Measurements from ENCODE around the gene MECP2. TPM values are rescaled to one million over a fixed set of nuclear protein-coding genes. Genes with fewer than 3 reads are reported as not detected.
A peak's percentile ranks its signal among the peaks of the same experiment; 100 is the strongest.
"Not testable (repeated sequence)": the region's sequence is repeated elsewhere in the genome, so short reads cannot be mapped to it uniquely, and the experiment has no call there.

The MECP2 gene
- 53.4 and 59.4 TPM in 2 replicates for total RNA-seq

DNA sequence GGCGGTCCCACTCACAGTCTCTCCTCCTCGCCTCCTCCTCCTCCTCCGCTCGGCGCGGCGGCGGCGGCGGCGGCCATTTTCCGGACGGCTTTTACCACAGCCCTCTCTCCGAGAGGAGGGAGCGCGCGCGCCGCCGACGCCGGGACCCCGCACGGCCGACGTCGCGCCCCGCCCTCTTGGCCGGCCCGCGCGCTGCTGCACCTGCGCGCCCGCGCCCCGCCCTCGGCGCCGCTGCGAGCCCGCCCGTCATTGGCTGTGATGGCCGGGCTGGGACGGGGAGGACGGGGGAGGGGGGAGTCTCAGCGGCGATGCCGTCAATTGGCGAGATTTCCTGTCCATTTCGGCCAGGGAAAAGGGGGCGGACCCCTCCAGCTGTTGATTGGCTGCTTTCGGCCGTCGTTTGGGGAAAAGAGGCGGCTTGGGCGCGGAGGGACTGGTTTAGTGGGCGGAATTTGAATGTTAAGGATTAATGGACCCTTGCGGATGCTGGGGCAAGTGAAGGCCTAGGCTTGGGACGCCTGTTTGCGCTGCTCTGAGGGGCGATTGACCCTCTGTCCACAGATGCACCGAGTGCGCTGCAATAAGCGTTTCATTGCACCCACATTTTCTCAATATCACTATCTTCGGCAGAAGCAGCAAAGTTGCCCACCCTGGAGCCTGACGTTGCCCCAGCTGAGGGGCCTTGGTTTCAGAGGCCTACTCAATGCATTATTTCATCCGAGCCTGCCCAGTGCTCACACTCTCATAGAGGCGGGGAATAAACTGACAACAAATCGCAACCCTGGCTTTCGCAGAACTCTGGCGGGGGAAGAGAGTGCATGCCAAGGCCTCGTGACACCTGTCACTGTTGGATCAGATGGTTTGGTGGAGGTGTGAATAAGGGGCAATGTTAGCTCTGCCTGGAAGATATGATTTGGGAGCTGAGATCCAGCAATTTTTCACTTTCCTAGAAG, at the start of gene MECP2:
TSS of gene MECP2 (minus strand) at position 129 of the 953 bp plus-strand sequence.
- H3K4me1 Mint-ChIP-seq (ENCODE audit: low read depth), result peaks cover 54% of the 10 kb centered on the region
- peaks cover 10% of the 10 kb centered on the region for H3K36me3 Mint-ChIP-seq (ENCODE audit: low read depth)
- H3K4me3 Mint-ChIP-seq, result peak within 1 kb of the TSS; percentile 97
- intact Hi-C loops (cut with micrococcal nuclease), result loop anchor here (1.0 to 5.0 kb wide), 4 partner anchors 126 to 929 kb away; partner anchors contain the start of genes FUNDC2, SLC10A3, TAFAZZIN and TMEM187
- H3K27me3 Mint-ChIP-seq (ENCODE audit: insufficient read depth), result no peaks in the 10 kb centered on the region
- H3K27ac Mint-ChIP-seq, result peak within 1 kb of the TSS; percentile 99
- peak; percentile 84 for DNase-seq (ENCODE audit: low spot score)
- H3K9me3 Mint-ChIP-seq, result no peaks in the 10 kb centered on the region

DNA sequence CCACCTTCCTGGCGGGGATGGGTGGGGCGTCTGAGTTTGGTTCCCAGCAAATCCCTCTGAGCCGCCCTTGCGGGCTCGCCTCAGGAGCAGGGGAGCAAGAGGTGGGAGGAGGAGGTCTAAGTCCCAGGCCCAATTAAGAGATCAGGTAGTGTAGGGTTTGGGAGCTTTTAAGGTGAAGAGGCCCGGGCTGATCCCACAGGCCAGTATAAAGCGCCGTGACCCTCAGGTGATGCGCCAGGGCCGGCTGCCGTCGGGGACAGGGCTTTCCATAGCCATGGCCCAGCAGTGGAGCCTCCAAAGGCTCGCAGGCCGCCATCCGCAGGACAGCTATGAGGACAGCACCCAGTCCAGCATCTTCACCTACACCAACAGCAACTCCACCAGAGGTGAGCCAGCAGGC, 46.5 kb upstream of the MECP2 start, which contains the start of gene OPN1LW:
TSS of gene OPN1LW (plus strand) at position 234 of the 400 bp plus-strand sequence. CDS start at position 275, 41 bp downstream.
- H3K4me3 Mint-ChIP-seq; H3K27ac Mint-ChIP-seq; H3K4me1 Mint-ChIP-seq (ENCODE audit: low read depth): not testable (repeated sequence)

DNA sequence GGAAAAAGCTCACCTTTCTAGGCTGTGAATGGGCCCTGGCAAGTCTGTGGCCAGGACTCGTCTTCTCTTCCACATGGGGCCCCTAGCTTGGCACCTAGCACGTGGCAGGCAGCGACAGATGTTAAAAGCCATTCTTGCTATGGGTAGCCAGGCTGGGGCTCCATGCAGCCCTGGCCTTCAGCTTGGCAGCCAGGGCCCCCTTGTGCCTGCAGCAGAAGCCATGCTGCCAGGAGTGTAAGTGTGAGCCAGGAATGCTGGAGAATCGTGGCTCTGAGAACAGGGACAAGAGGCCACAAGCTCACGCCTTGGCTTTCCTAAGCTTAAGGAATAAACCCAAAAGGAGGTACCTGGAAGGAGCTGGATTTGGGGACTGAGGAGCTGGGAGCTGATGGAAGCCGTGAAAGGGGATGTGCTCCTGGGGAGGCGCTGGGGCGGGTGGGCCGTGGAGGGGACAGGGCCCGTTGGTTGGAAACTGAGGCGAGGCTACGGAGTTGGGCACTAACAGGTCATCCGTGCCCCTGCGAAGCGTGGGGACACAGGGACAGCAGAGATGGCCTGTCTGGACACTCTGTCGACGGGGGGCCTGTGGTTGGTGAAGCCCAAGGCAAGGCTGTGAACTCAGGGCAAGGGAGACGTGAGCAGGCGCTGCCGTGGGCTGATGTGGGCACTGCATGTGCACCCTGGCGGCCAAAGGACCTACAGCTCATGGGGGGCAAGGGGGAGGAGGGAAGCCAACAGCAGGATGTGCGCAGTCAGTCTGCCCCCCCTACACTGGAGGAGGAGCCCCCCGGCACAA, 45.6 kb upstream of the MECP2 start:
- intact Hi-C loops (cut with micrococcal nuclease), result no loop called here
- H3K27ac Mint-ChIP-seq, result no peak overlapping the region
- no peaks in the 10 kb centered on the region for H3K4me1 Mint-ChIP-seq (ENCODE audit: low read depth)
- H3K27me3 Mint-ChIP-seq (ENCODE audit: insufficient read depth), result peaks cover 2% of the 10 kb centered on the region
- H3K4me3 Mint-ChIP-seq, result no peak overlapping the region
- no peak for DNase-seq (ENCODE audit: low spot score)
- no peaks in the 10 kb centered on the region for H3K9me3 Mint-ChIP-seq
- no peaks in the 10 kb centered on the region for H3K36me3 Mint-ChIP-seq (ENCODE audit: low read depth)

More for the DNA sequence above, 46.5 kb upstream of the MECP2 start, which contains the start of gene OPN1LW:
- DNase-seq (ENCODE audit: low spot score); H3K27me3 Mint-ChIP-seq (ENCODE audit: insufficient read depth); intact Hi-C loops (cut with micrococcal nuclease); H3K36me3 Mint-ChIP-seq (ENCODE audit: low read depth); H3K9me3 Mint-ChIP-seq: not testable (repeated sequence)

DNA sequence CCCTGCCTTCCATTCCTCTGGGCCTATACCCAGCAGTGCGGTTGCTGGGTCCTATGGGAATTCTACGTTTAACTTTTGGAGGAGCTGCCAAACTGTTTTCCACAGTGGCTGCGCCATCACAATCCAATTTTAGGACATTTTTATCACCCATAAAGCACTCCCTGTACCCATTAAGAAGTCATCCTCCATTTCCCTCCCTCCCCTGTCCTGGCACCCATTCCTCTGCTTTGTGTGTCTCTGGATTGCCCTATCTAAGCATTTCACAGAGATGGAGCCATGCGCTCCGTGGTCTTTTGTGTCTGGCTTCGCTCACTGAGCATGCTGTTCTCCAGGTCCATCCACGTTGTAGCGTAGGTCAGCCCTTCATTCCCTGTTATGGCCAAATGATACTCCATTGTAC, 44.9 kb upstream of the MECP2 start:
- no peak for DNase-seq (ENCODE audit: low spot score)
- Mint-ChIP-seq H3K36me3 (ENCODE audit: low read depth) (no peaks in the 10 kb centered on the region), H3K4me1 (ENCODE audit: low read depth) (no peaks in the 10 kb centered on the region), H3K27me3 (ENCODE audit: insufficient read depth) (peaks cover 2% of the 10 kb centered on the region), H3K27ac (no peak overlapping the region), H3K9me3 (no peaks in the 10 kb centered on the region), H3K4me3 (no peak overlapping the region)
- intact Hi-C loops (cut with micrococcal nuclease), result no loop called here

DNA sequence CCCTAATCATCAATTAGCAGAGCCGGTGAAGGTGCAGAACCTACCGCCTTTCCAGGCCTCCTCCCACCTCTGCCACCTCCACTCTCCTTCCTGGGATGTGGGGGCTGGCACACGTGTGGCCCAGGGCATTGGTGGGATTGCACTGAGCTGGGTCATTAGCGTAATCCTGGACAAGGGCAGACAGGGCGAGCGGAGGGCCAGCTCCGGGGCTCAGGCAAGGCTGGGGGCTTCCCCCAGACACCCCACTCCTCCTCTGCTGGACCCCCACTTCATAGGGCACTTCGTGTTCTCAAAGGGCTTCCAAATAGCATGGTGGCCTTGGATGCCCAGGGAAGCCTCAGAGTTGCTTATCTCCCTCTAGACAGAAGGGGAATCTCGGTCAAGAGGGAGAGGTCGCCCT, 43.2 kb upstream of the MECP2 start:
- H3K27ac Mint-ChIP-seq, result no peak overlapping the region
- peaks cover 2% of the 10 kb centered on the region for H3K27me3 Mint-ChIP-seq (ENCODE audit: insufficient read depth)
- no peak for DNase-seq (ENCODE audit: low spot score)
- intact Hi-C loops (cut with micrococcal nuclease), result no loop called here
- H3K36me3 Mint-ChIP-seq (ENCODE audit: low read depth), result no peaks in the 10 kb centered on the region
- H3K4me3 Mint-ChIP-seq, result no peak overlapping the region
- H3K4me1 Mint-ChIP-seq (ENCODE audit: low read depth), result peaks cover 8% of the 10 kb centered on the region
- H3K9me3 Mint-ChIP-seq, result no peaks in the 10 kb centered on the region

DNA sequence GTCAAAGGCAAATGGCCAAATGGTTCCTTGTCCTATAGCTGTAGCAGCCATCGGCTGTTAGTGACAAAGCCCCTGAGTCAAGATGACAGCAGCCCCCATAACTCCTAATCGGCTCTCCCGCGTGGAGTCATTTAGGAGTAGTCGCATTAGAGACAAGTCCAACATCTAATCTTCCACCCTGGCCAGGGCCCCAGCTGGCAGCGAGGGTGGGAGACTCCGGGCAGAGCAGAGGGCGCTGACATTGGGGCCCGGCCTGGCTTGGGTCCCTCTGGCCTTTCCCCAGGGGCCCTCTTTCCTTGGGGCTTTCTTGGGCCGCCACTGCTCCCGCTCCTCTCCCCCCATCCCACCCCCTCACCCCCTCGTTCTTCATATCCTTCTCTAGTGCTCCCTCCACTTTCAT, 42.7 kb upstream of the MECP2 start:
- Mint-ChIP-seq H3K27me3 (ENCODE audit: insufficient read depth) (peaks cover 2% of the 10 kb centered on the region), H3K9me3 (no peaks in the 10 kb centered on the region), H3K4me3 (no peak overlapping the region), H3K36me3 (ENCODE audit: low read depth) (no peaks in the 10 kb centered on the region), H3K4me1 (ENCODE audit: low read depth) (peaks cover 12% of the 10 kb centered on the region), H3K27ac (no peak overlapping the region)
- intact Hi-C loops (cut with micrococcal nuclease), result no loop called here
- DNase-seq (ENCODE audit: low spot score), result no peak

DNA sequence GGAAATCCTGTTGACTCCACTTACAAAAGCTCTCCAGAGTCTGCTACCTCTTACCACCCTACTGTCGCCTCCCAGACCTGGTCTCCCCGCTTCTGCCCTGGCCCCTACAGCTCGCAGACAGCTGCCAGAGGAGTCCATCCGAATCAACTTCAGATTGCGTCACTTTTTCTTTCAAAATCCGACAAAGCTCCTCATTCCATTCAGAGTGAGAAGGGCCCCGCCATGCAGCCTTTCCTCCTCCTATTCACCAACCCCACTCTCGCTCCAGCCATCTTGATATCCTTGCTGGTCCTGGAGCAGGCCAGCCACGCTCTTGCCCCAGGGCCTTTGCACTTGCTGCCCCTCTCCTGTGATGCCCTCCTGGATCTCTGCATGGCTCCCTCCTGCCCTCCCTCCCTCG, 41.3 kb upstream of the MECP2 start:
- no peak overlapping the region for H3K4me3 Mint-ChIP-seq
- no peak for DNase-seq (ENCODE audit: low spot score)
- intact Hi-C loops (cut with micrococcal nuclease), result no loop called here
- peaks cover 12% of the 10 kb centered on the region for H3K4me1 Mint-ChIP-seq (ENCODE audit: low read depth)
- H3K27me3 Mint-ChIP-seq (ENCODE audit: insufficient read depth), result peaks cover 2% of the 10 kb centered on the region
- no peak overlapping the region for H3K27ac Mint-ChIP-seq
- no peaks in the 10 kb centered on the region for H3K9me3 Mint-ChIP-seq
- H3K36me3 Mint-ChIP-seq (ENCODE audit: low read depth), result no peaks in the 10 kb centered on the region

DNA sequence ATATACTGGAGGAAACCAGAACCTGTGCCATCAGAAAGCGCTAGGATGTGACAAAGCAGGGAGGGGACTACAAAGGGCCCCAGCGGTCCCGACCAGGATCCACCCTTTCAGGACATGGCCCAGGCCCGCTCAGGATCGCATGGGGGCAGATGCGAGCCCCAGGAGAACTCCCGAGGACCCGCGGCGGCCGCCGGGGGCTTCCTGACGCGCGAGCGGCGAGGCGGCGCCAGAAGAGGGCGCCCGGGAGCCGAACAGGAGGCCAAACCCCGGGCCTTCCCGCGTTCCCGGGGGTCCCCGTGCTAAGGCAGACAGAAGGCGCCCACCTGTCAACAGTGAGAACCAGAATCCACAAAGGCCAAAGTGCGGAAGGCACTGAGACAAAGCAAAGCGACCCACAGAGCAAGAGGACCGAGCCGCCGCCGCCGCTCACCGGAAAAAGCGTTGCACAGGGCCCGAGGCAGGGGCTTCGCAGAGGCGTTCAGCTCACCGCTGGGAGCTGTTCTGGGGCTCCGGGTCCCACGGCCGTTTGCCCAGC, 39.2 kb upstream of the MECP2 start:
- no peaks in the 10 kb centered on the region for H3K36me3 Mint-ChIP-seq (ENCODE audit: low read depth)

DNA sequence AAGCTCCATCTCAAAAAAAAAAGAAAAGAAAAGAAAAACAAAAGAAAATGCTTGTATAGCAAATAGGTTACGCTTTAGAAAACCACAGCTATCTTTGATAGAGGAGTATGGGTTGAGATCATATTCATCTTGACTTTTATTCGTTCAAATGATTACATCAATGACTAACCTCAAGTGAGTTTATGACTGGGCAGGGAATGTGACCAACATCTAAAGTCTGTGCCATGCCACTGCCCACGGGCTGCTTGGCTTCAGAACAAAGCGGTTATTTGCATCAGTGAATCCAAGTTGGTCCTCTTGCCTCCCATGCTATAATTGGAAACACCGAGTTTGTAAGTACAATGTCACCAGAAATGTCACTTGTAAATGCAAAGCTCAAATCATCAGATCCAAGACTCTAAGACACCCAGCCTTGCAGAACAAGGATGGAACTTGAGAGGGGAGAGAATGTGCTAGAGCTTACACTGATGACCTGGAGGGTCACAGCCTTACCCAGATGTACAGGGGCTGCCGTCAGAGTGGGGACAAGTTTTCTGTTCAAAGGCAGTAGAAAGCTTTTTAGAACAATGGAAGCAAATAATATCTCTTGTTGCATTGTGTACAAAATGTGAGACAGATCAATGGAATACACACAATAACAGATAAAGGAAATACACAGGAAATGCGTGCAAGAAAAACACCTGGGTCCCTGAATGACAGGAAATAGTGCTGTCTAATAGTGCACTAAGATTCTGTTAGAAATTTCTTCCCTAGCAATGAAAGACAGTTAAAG, 38.1 kb upstream of the MECP2 start:
- peaks cover 2% of the 10 kb centered on the region for H3K27me3 Mint-ChIP-seq (ENCODE audit: insufficient read depth)
- peak overlapping the region; percentile 64 for H3K4me3 Mint-ChIP-seq
- no peaks in the 10 kb centered on the region for H3K9me3 Mint-ChIP-seq
- no peak for DNase-seq (ENCODE audit: low spot score)
- intact Hi-C loops (cut with micrococcal nuclease), result no loop called here
- H3K36me3 Mint-ChIP-seq (ENCODE audit: low read depth), result no peaks in the 10 kb centered on the region
- peak overlapping the region; percentile 79 for H3K27ac Mint-ChIP-seq
- H3K4me1 Mint-ChIP-seq (ENCODE audit: low read depth), result peaks cover 12% of the 10 kb centered on the region

More for the DNA sequence above, 39.2 kb upstream of the MECP2 start:
- no peaks in the 10 kb centered on the region for H3K9me3 Mint-ChIP-seq
- peaks cover 2% of the 10 kb centered on the region for H3K27me3 Mint-ChIP-seq (ENCODE audit: insufficient read depth)
- peak overlapping the region; percentile 68 for H3K4me3 Mint-ChIP-seq
- H3K4me1 Mint-ChIP-seq (ENCODE audit: low read depth), result peaks cover 12% of the 10 kb centered on the region
- intact Hi-C loops (cut with micrococcal nuclease), result no loop called here
- H3K27ac Mint-ChIP-seq, result peak overlapping the region; percentile 79
- peak; percentile 51 for DNase-seq (ENCODE audit: low spot score)

DNA sequence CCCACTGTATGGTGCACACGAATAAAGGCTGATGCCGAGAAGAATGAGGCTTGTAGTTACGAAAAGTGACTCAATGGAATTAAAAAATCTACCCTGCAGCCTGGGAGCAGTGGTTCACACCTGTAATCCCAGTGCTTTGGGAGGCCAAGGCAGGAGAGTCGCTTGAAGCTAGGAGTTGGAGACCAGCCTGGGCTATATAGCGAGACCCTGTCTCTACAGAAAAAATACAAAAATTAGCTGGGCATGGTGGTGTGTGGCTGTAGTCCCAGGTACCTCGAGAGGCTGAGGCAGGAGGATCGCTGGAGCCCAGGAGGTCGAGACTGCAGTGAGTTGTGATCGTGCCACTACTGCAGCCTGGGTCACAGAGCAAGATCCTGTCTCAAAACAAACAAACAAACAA, 34.8 kb upstream of the MECP2 start:
- Mint-ChIP-seq H3K9me3 (no peaks in the 10 kb centered on the region), H3K36me3 (ENCODE audit: low read depth) (no peaks in the 10 kb centered on the region), H3K27me3 (ENCODE audit: insufficient read depth) (no peaks in the 10 kb centered on the region), H3K4me1 (ENCODE audit: low read depth) (peaks cover 12% of the 10 kb centered on the region), H3K4me3 (no peak overlapping the region), H3K27ac (no peak overlapping the region)
- intact Hi-C loops (cut with micrococcal nuclease), result no loop called here
- no peak for DNase-seq (ENCODE audit: low spot score)

DNA sequence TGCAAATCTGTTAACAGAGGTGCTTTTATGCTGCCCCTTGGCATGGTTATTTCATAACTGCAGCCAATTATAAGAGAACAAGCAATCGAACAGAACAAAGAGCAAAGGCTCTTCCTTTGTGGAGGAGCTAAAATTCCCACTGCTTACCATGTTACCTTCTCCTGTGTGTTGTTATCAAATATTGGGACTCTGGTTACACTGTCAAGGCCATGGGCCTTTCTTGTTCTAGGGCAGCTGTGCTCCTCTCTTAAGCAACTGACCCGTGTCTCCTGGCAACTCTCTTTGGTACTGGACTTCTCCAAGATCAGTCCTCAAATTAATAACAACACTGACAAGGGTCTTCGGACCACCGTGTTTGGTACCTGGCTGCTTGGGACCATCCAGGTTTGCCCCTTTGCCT, 34.4 kb upstream of the MECP2 start:
- no peak for DNase-seq (ENCODE audit: low spot score)
- intact Hi-C loops (cut with micrococcal nuclease), result no loop called here
- Mint-ChIP-seq H3K9me3 (no peaks in the 10 kb centered on the region), H3K4me1 (ENCODE audit: low read depth) (peaks cover 12% of the 10 kb centered on the region), H3K36me3 (ENCODE audit: low read depth) (no peaks in the 10 kb centered on the region), H3K27me3 (ENCODE audit: insufficient read depth) (no peaks in the 10 kb centered on the region), H3K4me3 (no peak overlapping the region), H3K27ac (no peak overlapping the region)

DNA sequence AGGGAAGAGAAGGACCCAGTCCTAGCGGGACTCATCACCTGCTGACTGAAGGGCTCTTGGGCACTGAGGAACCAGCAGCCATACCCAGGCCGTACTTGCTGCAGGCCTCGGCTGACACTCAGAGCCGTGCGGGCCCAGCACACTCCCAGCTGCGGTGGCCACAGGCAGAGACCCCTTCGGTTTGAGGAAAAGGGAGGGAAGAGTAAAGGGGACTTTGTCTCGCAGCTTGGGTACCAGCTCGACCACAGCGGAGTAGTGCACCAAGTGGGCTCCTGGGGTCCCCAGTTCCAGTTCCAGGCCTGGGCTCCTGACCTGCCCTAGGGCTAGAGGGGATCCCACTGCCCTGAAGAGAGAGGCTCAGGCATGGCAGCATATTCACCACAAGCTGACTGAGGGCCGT, 28.6 kb upstream of the MECP2 start:
- Mint-ChIP-seq H3K4me3 (no peak overlapping the region), H3K27ac (no peak overlapping the region), H3K36me3 (ENCODE audit: low read depth) (no peaks in the 10 kb centered on the region), H3K27me3 (ENCODE audit: insufficient read depth) (no peaks in the 10 kb centered on the region), H3K9me3 (no peaks in the 10 kb centered on the region), H3K4me1 (ENCODE audit: low read depth) (peaks cover 17% of the 10 kb centered on the region)
- no peak for DNase-seq (ENCODE audit: low spot score)
- intact Hi-C loops (cut with micrococcal nuclease), result no loop called here

Data from activated T-helper 1 cell treated with anti-CD3 and anti-CD28 coated beads, Interleukin-12 subunit alpha, Interleukin-12 subunit beta, Interleukin-2, Interleukin-4 antibody, amounts not matched to agents 30 ng/mL and 10 ng/mL and 1 ng/mL, durations not matched to agents 14 hours and 24 hours and 36 hours (primary cell).